Muscle layer of duodenum (tissue), 2 donors: ENCODE measurements around the gene MANSC4.
A peak's percentile ranks its signal among the peaks of the same experiment; 100 is the strongest.

Experiments used
- H3K27ac ChIP-seq: one replicate; pipeline ENCODE4 v1.7.0; 2013; ENCODE audit warnings: mild to moderate bottlenecking, low read length
- H3K27me3 ChIP-seq: one replicate; pipeline ENCODE4 v1.7.0; 2013; ENCODE audit warnings: low read depth, mild to moderate bottlenecking, control low read depth, low read length
- H3K36me3 ChIP-seq, 2 donors: one replicate each; pipeline ENCODE4 v1.7.0; 2013; ENCODE audit warnings: low read length in 2 of 2, control low read depth in 1 of 2, mild to moderate bottlenecking in 1 of 2; ENCODE audit not compliant: insufficient read depth in 2 of 2, control insufficient read depth in 1 of 2
- H3K4me1 ChIP-seq, 2 donors: one replicate each; pipeline ENCODE4 v1.7.0; 2013; ENCODE audit warnings: low read length in 2 of 2, mild to moderate bottlenecking in 2 of 2, control low read depth in 1 of 2, moderate library complexity in 1 of 2; ENCODE audit not compliant: insufficient read depth in 2 of 2, control insufficient read depth in 1 of 2
- H3K4me3 ChIP-seq, 2 donors: one replicate each; pipeline ENCODE4 v1.7.0; 2013; ENCODE audit warnings: low read length in 2 of 2, low read depth in 1 of 2, mild to moderate bottlenecking in 1 of 2
- H3K9me3 ChIP-seq, 2 donors: one replicate each; pipeline ENCODE4 v1.7.0; 2013; ENCODE audit warnings: low read length in 2 of 2, control low read depth in 1 of 2, mild to moderate bottlenecking in 1 of 2; ENCODE audit not compliant: control insufficient read depth in 1 of 2
- donor health status: healthy.

The MANSC4 gene

DNA sequence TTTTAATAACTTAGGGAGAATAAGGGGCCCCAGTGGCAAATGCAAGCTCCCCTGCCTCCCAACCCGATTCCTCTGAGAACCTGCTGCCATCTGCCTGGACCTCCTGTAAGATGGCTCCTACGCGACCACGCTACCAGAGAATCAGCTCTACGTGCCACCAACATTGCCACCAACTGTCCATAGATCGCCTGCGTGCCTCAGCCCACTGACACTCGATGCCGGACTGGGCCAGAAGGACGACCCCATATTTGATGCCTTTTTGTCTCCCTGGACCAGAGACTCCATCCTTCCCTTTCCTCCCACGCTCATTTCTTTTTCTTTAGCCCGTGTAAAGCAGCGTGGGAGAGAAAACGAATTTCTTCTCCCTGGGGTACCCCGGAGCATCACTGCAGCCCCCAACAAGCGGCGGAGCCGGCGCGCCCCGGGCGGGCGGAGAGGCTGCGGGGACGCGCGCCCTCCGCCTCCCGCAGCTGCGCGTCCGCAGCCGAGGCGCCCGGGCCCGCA is 568 bp downstream of the MANSC4 start:
- H3K4me3 ChIP-seq: peak overlapping the region; percentile 81 to 93
- H3K27me3 ChIP-seq: no peaks in the 10 kb centered on the region
- no peaks in the 10 kb centered on the region for H3K36me3 ChIP-seq
- H3K27ac ChIP-seq: peak overlapping the region; percentile 94
- peaks cover 4 to 24% of the 10 kb centered on the region in 2 donors for H3K4me1 ChIP-seq
- H3K9me3 ChIP-seq: no peaks in the 10 kb centered on the region

DNA sequence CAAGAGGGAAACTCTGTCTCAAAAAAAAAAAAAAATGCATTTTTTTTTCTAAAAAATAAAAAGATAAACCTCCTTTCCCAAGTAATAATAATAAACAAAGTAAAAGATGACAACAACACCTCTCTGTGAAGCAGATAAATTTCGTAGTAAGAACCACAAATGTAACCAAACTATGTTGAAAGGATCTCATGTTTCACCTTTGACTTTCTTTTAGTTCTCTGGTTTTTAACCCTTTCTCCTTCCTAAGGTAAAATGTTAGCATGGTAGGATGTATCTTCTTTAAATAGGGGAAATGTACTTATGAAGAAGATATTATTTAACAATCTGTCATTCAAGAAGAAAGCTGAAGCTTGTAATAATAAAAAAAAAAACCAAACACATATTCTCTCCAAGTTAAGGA is 1.8 kb downstream of the MANSC4 start:
- H3K9me3 ChIP-seq: no peaks in the 10 kb centered on the region
- H3K4me1 ChIP-seq: peaks cover 4 to 19% of the 10 kb centered on the region in 2 donors
- no peaks in the 10 kb centered on the region for H3K36me3 ChIP-seq
- no peaks in the 10 kb centered on the region for H3K27me3 ChIP-seq
- H3K4me3 ChIP-seq: no peak overlapping the region
- H3K27ac ChIP-seq: no peak overlapping the region

DNA sequence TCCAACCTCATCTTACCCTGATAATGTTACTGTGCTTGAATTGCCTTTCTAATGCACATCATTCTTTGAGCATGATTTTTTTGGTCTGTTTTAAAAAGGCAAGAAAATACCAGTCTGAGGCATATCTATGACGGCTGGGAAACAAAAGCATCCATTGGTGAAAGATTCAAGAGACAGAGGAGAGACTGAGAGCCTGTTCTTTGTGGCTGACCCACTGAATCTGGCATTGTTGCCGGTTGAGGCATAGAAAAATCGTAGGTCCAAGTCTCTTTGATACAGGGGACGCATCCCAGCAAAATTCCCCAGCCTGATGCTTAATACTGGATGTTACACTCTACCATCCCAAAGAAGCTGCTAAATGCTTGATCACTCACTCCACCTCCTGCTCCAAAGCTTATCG is 2.9 kb downstream of the MANSC4 start:
- H3K27ac ChIP-seq: no peak overlapping the region
- no peaks in the 10 kb centered on the region for H3K9me3 ChIP-seq
- no peaks in the 10 kb centered on the region for H3K36me3 ChIP-seq
- peaks cover 4 to 13% of the 10 kb centered on the region in 2 donors for H3K4me1 ChIP-seq
- no peak overlapping the region for H3K4me3 ChIP-seq
- H3K27me3 ChIP-seq: no peaks in the 10 kb centered on the region

DNA sequence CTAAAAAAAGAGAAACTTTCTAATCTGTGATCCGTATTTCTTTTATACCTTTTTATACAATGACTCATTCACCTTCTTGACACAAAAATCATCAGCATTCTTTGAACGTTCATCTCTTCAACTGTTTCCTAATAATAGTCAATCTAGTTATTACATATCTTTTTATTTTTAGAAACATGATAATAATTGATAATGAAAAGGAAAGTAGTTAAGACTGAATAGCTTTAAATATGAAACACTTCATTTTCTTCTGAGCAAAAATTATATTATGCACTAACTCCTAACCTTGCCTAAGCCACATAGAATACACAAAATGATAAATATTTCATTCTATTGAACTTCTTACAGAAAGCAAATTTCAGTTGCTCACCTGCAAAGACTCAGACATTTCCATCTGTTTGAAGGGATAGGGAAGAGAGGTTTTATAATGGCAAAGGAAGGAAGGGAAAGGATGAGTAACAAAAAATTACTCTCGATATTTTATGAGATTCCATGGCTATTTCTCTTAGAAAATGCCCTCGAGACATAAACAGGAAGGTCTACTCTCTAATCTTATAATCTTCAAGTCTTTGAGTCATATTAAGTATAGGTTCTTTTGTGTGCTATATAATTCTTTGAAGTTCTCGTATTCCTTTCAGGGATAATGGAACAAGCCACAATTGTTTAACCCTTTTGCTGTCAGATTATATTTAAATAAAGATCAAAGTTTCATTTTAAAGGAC is 7.5 kb downstream of the MANSC4 start:
- H3K4me3 ChIP-seq: no peak overlapping the region
- no peak overlapping the region for H3K27ac ChIP-seq
- no peaks in the 10 kb centered on the region for H3K4me1 ChIP-seq
- no peaks in the 10 kb centered on the region for H3K27me3 ChIP-seq
- H3K9me3 ChIP-seq: no peaks in the 10 kb centered on the region
- no peaks in the 10 kb centered on the region for H3K36me3 ChIP-seq

DNA sequence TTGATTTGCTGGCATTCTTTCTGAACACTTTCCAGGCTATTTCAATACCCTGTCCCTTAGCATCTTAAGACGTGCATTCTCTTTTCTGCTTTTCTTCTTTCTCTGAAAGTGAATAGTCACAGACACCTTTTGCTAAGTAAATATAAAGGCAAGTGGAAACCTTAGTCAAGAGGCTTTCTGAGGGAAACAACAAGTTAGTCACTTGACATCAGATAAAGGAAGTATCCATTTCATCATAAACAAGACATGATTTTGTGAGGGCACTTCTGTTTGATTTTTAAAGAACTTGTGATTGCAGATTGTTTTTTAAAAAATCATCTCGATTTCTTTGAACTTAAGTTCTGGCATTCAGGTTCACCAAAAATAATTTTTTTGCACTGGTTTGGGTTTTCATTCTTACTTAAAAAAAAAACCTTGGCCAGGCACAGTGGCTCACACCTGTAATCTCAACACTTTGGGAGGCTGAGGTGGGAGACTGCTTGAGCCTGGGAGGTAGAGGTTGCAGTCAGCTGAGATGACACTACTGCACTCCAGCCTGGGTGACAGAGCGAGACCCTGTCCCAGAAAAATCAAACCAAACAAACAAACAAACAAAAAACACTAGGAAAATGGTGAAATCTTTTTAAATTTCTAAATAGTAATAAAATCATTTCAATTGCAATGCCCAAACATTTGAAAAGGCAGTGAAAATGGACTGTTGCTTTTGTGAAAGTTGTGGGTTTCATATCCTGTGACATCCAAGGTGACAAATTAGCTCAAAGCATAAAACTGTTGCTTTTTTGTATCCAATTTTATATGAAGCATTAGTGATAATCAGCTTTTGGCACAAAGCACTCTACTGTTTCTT is 8.3 kb downstream of the MANSC4 start:
- no peaks in the 10 kb centered on the region for H3K4me1 ChIP-seq

DNA sequence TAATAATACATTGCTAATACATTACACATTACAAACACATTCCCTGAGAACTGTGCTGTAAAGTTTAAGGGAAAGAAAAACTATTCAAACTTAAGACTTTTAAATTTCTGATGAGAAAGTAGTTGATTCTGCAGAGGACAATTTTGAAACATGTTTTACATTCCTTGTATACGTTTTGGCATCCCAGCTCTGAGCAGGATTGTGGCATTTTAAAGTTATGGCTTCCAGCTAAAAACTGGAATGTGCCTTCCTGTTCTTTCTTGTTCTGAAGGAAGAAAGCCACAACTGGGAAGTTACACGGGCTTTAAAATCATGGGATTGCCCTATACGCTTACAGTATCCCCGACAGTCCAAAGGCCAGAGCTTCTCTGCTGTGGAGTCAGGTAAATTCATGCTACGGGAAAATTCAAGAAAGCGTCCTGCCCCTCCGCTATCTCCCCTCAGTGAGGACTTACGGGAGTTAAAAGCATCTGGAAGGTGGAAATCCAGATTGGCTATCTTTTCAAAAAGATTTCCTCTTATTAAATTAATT is 10.8 kb downstream of the MANSC4 start:
- no peaks in the 10 kb centered on the region for H3K36me3 ChIP-seq
- H3K4me3 ChIP-seq: no peak overlapping the region
- no peaks in the 10 kb centered on the region for H3K9me3 ChIP-seq
- H3K4me1 ChIP-seq: no peaks in the 10 kb centered on the region
- H3K27ac ChIP-seq: no peak overlapping the region
- no peaks in the 10 kb centered on the region for H3K27me3 ChIP-seq

More for the DNA sequence above, 8.3 kb downstream of the MANSC4 start:
- H3K9me3 ChIP-seq: no peaks in the 10 kb centered on the region
- H3K27me3 ChIP-seq: no peaks in the 10 kb centered on the region
- no peaks in the 10 kb centered on the region for H3K36me3 ChIP-seq
- no peak overlapping the region for H3K27ac ChIP-seq
- H3K4me3 ChIP-seq: no peak overlapping the region

DNA sequence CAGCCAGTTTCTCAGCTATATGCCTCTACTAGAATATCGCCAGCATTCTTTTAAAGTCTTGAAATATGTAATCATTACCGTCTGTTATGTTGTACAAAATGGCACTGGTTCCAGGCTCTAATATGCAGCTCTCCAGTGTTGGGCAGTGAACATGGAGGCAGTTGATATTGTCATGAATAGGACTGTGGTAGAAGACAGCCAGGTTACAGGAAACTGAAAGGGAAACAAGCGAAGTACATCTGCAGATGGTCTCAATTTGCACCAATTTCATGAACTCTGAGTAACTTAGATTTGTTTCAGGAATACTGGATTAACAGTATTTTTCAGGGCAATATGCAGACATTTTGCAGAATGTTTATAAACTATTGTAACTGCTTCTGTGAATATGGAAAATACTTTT is 13.4 kb downstream of the MANSC4 start:
- Histone ChIP-seq H3K4me1 (no peaks in the 10 kb centered on the region), H3K36me3 (no peaks in the 10 kb centered on the region), H3K4me3 (no peak overlapping the region), H3K9me3 (no peaks in the 10 kb centered on the region), H3K27me3 (no peaks in the 10 kb centered on the region), H3K27ac (no peak overlapping the region)

DNA sequence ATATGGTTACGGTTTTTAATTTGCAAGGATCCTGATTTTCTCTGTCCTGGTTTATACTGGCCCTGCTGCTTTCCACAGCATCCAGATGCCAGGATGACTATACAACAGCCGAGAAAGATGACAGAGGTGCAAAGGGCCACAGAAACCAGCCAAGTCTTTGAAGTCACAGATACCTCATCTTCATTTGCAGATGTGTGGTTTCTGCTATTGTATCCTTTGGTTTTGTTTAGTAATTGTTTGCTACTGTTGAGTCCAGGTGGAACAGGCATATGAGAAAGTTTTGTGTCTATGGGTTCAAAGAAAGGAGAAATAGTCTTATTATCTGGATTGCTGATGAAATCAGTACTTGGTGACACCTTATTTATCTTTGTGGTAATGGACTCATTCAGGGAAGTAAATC is 17.3 kb downstream of the MANSC4 start:
- Histone ChIP-seq H3K4me3 (no peak overlapping the region), H3K27me3 (no peaks in the 10 kb centered on the region)

DNA sequence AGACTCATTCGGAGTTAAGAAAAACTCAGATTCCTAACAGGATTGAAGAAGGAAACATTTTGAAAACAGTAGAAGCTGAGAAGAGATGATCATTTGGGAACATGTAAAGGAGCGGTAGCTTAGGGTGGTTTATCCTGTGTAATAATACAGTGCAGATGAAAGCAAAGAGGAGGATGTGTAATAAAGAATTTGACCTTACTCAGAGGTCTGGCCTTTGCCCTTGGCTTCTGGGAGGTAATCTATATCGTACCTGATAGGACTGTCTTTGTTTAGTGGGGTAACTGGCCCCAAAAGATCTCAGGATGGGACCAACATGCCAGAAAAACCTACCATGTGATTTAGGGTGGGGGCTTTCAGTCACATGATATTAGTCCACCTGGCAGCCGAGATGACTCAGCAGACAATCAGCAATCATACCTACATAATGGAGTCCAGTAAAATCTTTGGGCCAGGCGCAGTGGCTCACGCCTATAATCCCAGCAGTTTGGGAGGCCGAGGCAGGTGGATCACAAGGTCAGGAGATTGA is 23.3 kb downstream of the MANSC4 start:
- Histone ChIP-seq H3K27me3 (no peaks in the 10 kb centered on the region), H3K27ac (no peak overlapping the region), H3K9me3 (no peaks in the 10 kb centered on the region), H3K4me3 (no peak overlapping the region), H3K36me3 (peaks cover 13 to 16% of the 10 kb centered on the region in 2 donors), H3K4me1 (no peaks in the 10 kb centered on the region)

More for the DNA sequence above, 17.3 kb downstream of the MANSC4 start:
- no peaks in the 10 kb centered on the region for H3K36me3 ChIP-seq
- no peaks in the 10 kb centered on the region for H3K4me1 ChIP-seq
- no peaks in the 10 kb centered on the region for H3K9me3 ChIP-seq
- H3K27ac ChIP-seq: no peak overlapping the region

DNA sequence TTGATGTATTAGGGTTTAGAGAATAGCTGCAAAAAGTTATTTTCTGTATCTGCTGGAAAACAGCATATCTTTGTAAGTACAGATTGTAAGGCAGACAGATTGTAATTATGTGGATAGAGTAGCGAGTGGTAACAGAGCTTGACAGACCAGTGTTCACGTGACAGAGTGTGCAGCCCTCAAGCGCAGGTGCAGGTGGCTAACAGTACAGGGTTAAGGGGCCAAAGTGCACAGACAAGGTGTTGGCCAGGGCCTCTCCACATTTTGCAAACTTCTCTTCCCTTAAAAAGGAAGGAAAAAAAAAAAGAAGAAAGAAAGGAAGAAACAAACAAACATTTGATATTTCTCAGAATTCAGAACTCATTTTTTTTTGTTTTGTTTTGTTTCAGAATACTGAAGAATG is 25.2 kb downstream of the MANSC4 start:
- H3K4me3 ChIP-seq: no peak overlapping the region
- H3K27me3 ChIP-seq: no peaks in the 10 kb centered on the region
- H3K4me1 ChIP-seq: no peaks in the 10 kb centered on the region
- H3K27ac ChIP-seq: no peak overlapping the region
- H3K36me3 ChIP-seq: peaks cover 13 to 21% of the 10 kb centered on the region in 2 donors
- no peaks in the 10 kb centered on the region for H3K9me3 ChIP-seq

DNA sequence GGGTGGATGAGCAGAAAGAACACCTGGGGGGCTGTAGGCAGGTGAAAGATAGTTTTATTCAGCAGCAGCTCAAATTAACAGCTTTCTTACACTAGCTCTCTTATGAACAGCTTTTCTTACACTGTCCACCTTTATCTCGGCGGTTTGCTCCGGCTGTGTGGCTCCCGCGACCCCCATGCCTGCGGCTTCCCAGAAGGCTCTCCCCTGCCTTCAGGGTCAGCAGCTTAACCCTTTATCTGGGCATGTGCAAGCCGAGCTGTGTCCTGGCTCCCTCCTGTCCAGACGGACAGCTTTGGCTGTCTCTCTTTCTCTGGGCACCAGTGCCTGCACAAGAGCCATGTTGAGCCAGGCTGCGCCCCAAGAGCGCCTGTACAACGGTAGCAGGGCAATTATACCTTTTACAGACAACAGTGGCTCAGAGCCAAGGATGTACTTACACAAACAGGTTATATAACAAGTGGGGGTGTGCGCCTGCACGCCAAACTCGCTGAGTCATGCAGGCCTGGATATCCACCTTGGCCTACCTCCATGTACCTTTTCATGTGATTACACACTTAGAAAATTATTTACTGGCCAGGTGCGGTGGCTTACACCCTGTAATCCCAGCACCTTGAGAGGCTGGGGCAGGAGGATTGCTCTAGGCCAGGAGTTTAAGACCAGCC is 28.5 kb downstream of the MANSC4 start:
- Histone ChIP-seq H3K4me3 (no peak overlapping the region), H3K36me3 (peaks cover 10 to 17% of the 10 kb centered on the region in 2 donors), H3K27ac (no peak overlapping the region), H3K9me3 (no peaks in the 10 kb centered on the region), H3K4me1 (no peaks in the 10 kb centered on the region), H3K27me3 (no peaks in the 10 kb centered on the region)
